ENCODE measurements around the gene NDUFS6.
"Not testable (repeated sequence)": the region's sequence is repeated elsewhere in the genome, so short reads cannot be mapped to it uniquely, and the experiment has no call there.

NDUFS6 gene

GRCh38 chr5:1785062-1785461 is 16.1 kb upstream of the NDUFS6 start:
- Histone ChIP-seq H3K36me3 (ENCODE audit: insufficient read depth, low read length) (no peaks in the 10 kb centered on the region), H3K4me3 (ENCODE audit: low read depth, low read length) (no peak overlapping the region), H3K4me1 (ENCODE audit: control insufficient read depth, insufficient read depth, low read length, unreplicated experiment) (peaks cover 5% of the 10 kb centered on the region), H3K79me2 (ENCODE audit: control insufficient read depth, insufficient read depth, low read length, unreplicated experiment) (no peaks in the 10 kb centered on the region), H3K27me3 (ENCODE audit: insufficient read depth, low read length) (no peaks in the 10 kb centered on the region), H2AFZ (ENCODE audit: low read length, unreplicated experiment) (no peak overlapping the region), H3K27ac (ENCODE audit: low read depth, low read length) (no peak overlapping the region)

GRCh38 chr5:1785984-1786383 is 15.2 kb upstream of the NDUFS6 start:
- Histone ChIP-seq H3K27ac (ENCODE audit: low read depth, low read length) (no peak overlapping the region), H3K4me1 (ENCODE audit: control insufficient read depth, insufficient read depth, low read length, unreplicated experiment) (peaks cover 13% of the 10 kb centered on the region), H3K36me3 (ENCODE audit: insufficient read depth, low read length) (no peaks in the 10 kb centered on the region), H3K4me3 (ENCODE audit: low read depth, low read length) (no peak overlapping the region), H2AFZ (ENCODE audit: low read length, unreplicated experiment) (no peak overlapping the region), H3K27me3 (ENCODE audit: insufficient read depth, low read length) (no peaks in the 10 kb centered on the region), H3K79me2 (ENCODE audit: control insufficient read depth, insufficient read depth, low read length, unreplicated experiment) (no peaks in the 10 kb centered on the region)

GRCh38 chr5:1786621-1787471 is 14.4 kb upstream of the NDUFS6 start:
- no peak overlapping the region for H3K27ac ChIP-seq (ENCODE audit: low read depth, low read length)
- H3K27me3 ChIP-seq (ENCODE audit: insufficient read depth, low read length): no peaks in the 10 kb centered on the region
- no peaks in the 10 kb centered on the region for H3K79me2 ChIP-seq (ENCODE audit: control insufficient read depth, insufficient read depth, low read length, unreplicated experiment)
- H3K4me3 ChIP-seq (ENCODE audit: low read depth, low read length): no peak overlapping the region
- peaks cover 16% of the 10 kb centered on the region for H3K4me1 ChIP-seq (ENCODE audit: control insufficient read depth, insufficient read depth, low read length, unreplicated experiment)
- no peaks in the 10 kb centered on the region for H3K36me3 ChIP-seq (ENCODE audit: insufficient read depth, low read length)
- no peak overlapping the region for H2AFZ ChIP-seq (ENCODE audit: low read length, unreplicated experiment)

GRCh38 chr5:1787472-1788047 is 13.6 kb upstream of the NDUFS6 start:
- Histone ChIP-seq H3K4me3 (ENCODE audit: low read depth, low read length) (no peak overlapping the region), H3K27me3 (ENCODE audit: insufficient read depth, low read length) (no peaks in the 10 kb centered on the region), H3K4me1 (ENCODE audit: control insufficient read depth, insufficient read depth, low read length, unreplicated experiment) (peaks cover 19% of the 10 kb centered on the region), H3K27ac (ENCODE audit: low read depth, low read length) (no peak overlapping the region), H3K79me2 (ENCODE audit: control insufficient read depth, insufficient read depth, low read length, unreplicated experiment) (no peaks in the 10 kb centered on the region), H2AFZ (ENCODE audit: low read length, unreplicated experiment) (no peak overlapping the region), H3K36me3 (ENCODE audit: insufficient read depth, low read length) (no peaks in the 10 kb centered on the region)

- Histone ChIP-seq H3K27me3 (ENCODE audit: insufficient read depth, low read length) (no peaks in the 10 kb centered on the region), H2AFZ (ENCODE audit: low read length, unreplicated experiment) (no peak overlapping the region), H3K4me3 (ENCODE audit: low read depth, low read length) (no peak overlapping the region), H3K27ac (ENCODE audit: low read depth, low read length) (no peak overlapping the region), H3K79me2 (ENCODE audit: control insufficient read depth, insufficient read depth, low read length, unreplicated experiment) (no peaks in the 10 kb centered on the region), H3K36me3 (ENCODE audit: insufficient read depth, low read length) (no peaks in the 10 kb centered on the region), H3K4me1 (ENCODE audit: control insufficient read depth, insufficient read depth, low read length, unreplicated experiment) (peaks cover 25% of the 10 kb centered on the region)
Observed at GRCh38 chr5:1788200-1788599, 13.0 kb upstream of the NDUFS6 start.

GRCh38 chr5:1788828-1789227 is 12.4 kb upstream of the NDUFS6 start:
- Histone ChIP-seq H3K27ac (ENCODE audit: low read depth, low read length) (no peak overlapping the region), H3K4me3 (ENCODE audit: low read depth, low read length) (no peak overlapping the region), H3K27me3 (ENCODE audit: insufficient read depth, low read length) (no peaks in the 10 kb centered on the region), H3K4me1 (ENCODE audit: control insufficient read depth, insufficient read depth, low read length, unreplicated experiment) (peaks cover 32% of the 10 kb centered on the region), H2AFZ (ENCODE audit: low read length, unreplicated experiment) (no peak overlapping the region), H3K79me2 (ENCODE audit: control insufficient read depth, insufficient read depth, low read length, unreplicated experiment) (no peaks in the 10 kb centered on the region), H3K36me3 (ENCODE audit: insufficient read depth, low read length) (no peaks in the 10 kb centered on the region)

- H3K4me3 ChIP-seq (ENCODE audit: low read depth, low read length): peak overlapping the region; percentile 68
- not testable (repeated sequence) for H3K79me2 ChIP-seq (ENCODE audit: control insufficient read depth, insufficient read depth, low read length, unreplicated experiment); H3K36me3 ChIP-seq (ENCODE audit: insufficient read depth, low read length); H3K27me3 ChIP-seq (ENCODE audit: insufficient read depth, low read length)
- peak overlapping the region; percentile 79 for H3K27ac ChIP-seq (ENCODE audit: low read depth, low read length)
- H2AFZ ChIP-seq (ENCODE audit: low read length, unreplicated experiment): peak overlapping the region; percentile 76
- peaks cover 38% of the 10 kb centered on the region for H3K4me1 ChIP-seq (ENCODE audit: control insufficient read depth, insufficient read depth, low read length, unreplicated experiment)
Observed at GRCh38 chr5:1789438-1789833, 11.8 kb upstream of the NDUFS6 start.

GRCh38 chr5:1789834-1790471 is 11.3 kb upstream of the NDUFS6 start:
- no peaks in the 10 kb centered on the region for H3K79me2 ChIP-seq (ENCODE audit: control insufficient read depth, insufficient read depth, low read length, unreplicated experiment)
- H3K27ac ChIP-seq (ENCODE audit: low read depth, low read length): peak overlapping the region; percentile 79
- no peaks in the 10 kb centered on the region for H3K27me3 ChIP-seq (ENCODE audit: insufficient read depth, low read length)
- H2AFZ ChIP-seq (ENCODE audit: low read length, unreplicated experiment): peak overlapping the region; percentile 76
- no peaks in the 10 kb centered on the region for H3K36me3 ChIP-seq (ENCODE audit: insufficient read depth, low read length)
- H3K4me3 ChIP-seq (ENCODE audit: low read depth, low read length): peak overlapping the region; percentile 68
- peaks cover 43% of the 10 kb centered on the region for H3K4me1 ChIP-seq (ENCODE audit: control insufficient read depth, insufficient read depth, low read length, unreplicated experiment)

- H3K36me3 ChIP-seq (ENCODE audit: insufficient read depth, low read length): no peaks in the 10 kb centered on the region
- peaks cover 45% of the 10 kb centered on the region for H3K4me1 ChIP-seq (ENCODE audit: control insufficient read depth, insufficient read depth, low read length, unreplicated experiment)
- no peak overlapping the region for H3K4me3 ChIP-seq (ENCODE audit: low read depth, low read length)
- no peaks in the 10 kb centered on the region for H3K79me2 ChIP-seq (ENCODE audit: control insufficient read depth, insufficient read depth, low read length, unreplicated experiment)
- no peak overlapping the region for H2AFZ ChIP-seq (ENCODE audit: low read length, unreplicated experiment)
- peak overlapping the region; percentile 79 for H3K27ac ChIP-seq (ENCODE audit: low read depth, low read length)
- no peaks in the 10 kb centered on the region for H3K27me3 ChIP-seq (ENCODE audit: insufficient read depth, low read length)
Observed at GRCh38 chr5:1791176-1791575, 10.0 kb upstream of the NDUFS6 start.

- Histone ChIP-seq H3K79me2 (ENCODE audit: control insufficient read depth, insufficient read depth, low read length, unreplicated experiment) (peaks cover 4% of the 10 kb centered on the region), H3K4me1 (ENCODE audit: control insufficient read depth, insufficient read depth, low read length, unreplicated experiment) (peaks cover 51% of the 10 kb centered on the region), H2AFZ (ENCODE audit: low read length, unreplicated experiment) (no peak overlapping the region), H3K36me3 (ENCODE audit: insufficient read depth, low read length) (peaks cover 4% of the 10 kb centered on the region; the same call in 1 of the 2 replicates), H3K27ac (ENCODE audit: low read depth, low read length) (peak overlapping the region; percentile 69; the same call in 1 of the 2 replicates), H3K4me3 (ENCODE audit: low read depth, low read length) (no peak overlapping the region), H3K27me3 (ENCODE audit: insufficient read depth, low read length) (no peaks in the 10 kb centered on the region)
Observed at GRCh38 chr5:1792842-1793266, 8.4 kb upstream of the NDUFS6 start.
